Effector memory CD4-positive, alpha-beta T cell (primary cell): Measurements from ENCODE around the gene CCN5.

Experiments used
- DNase-seq, 3 donors: peaks; one replicate each; pipeline ENCODE4 v3.0.0-alpha.2; 2020
- H3K27ac ChIP-seq: 2 replicates; pipeline ENCODE4 v1.7.0; 2013; ENCODE audit warnings: mild to moderate bottlenecking, low read length, moderate library complexity; ENCODE audit not compliant: insufficient read depth, poor library complexity, severe bottlenecking
- H3K27me3 ChIP-seq: replicated peaks from 2 replicates; pipeline ENCODE4 v1.7.0; 2013; ENCODE audit warnings: mild to moderate bottlenecking, low read length; ENCODE audit not compliant: insufficient read depth, control insufficient read depth, poor library complexity, severe bottlenecking
- H3K36me3 ChIP-seq: 2 replicates; pipeline ENCODE4 v1.7.0; 2013; ENCODE audit warnings: mild to moderate bottlenecking, low read length, moderate library complexity; ENCODE audit not compliant: control insufficient read depth, insufficient read depth
- H3K4me1 ChIP-seq: 2 replicates; pipeline ENCODE4 v1.7.0; 2013; ENCODE audit warnings: low read length, mild to moderate bottlenecking; ENCODE audit not compliant: control insufficient read depth, insufficient read depth, poor library complexity, severe bottlenecking
- H3K4me3 ChIP-seq: 2 replicates; pipeline ENCODE4 v1.7.0; 2013; ENCODE audit warnings: low read length, low read depth, mild to moderate bottlenecking; ENCODE audit not compliant: insufficient read depth, poor library complexity, severe bottlenecking
- H3K9me3 ChIP-seq: 2 replicates; pipeline ENCODE4 v1.7.0; 2013; ENCODE audit warnings: mild to moderate bottlenecking, low read length, moderate library complexity; ENCODE audit not compliant: control insufficient read depth

Gene CCN5

GRCh38 chr20:44724423-44725091 lies 9.4 kb downstream of the CCN5 start:
- no peaks in the 10 kb centered on the region for H3K36me3 ChIP-seq
- no peaks in the 10 kb centered on the region for H3K27me3 ChIP-seq
- no peak overlapping the region for H3K27ac ChIP-seq
- no peak overlapping the region for H3K4me3 ChIP-seq
- H3K4me1 ChIP-seq: no peaks in the 10 kb centered on the region
- DNase-seq: no peak
- no peaks in the 10 kb centered on the region for H3K9me3 ChIP-seq

- H3K4me3 ChIP-seq: no peak overlapping the region
- H3K4me1 ChIP-seq: no peaks in the 10 kb centered on the region
- no peak for DNase-seq
- H3K9me3 ChIP-seq: no peaks in the 10 kb centered on the region
- no peaks in the 10 kb centered on the region for H3K36me3 ChIP-seq
- H3K27ac ChIP-seq: no peak overlapping the region
- no peaks in the 10 kb centered on the region for H3K27me3 ChIP-seq
Observed at GRCh38 chr20:44725837-44726236, 10.7 kb downstream of the CCN5 start.

GRCh38 chr20:44727039-44727438 lies 11.9 kb downstream of the CCN5 start:
- H3K4me3 ChIP-seq: no peak overlapping the region
- no peaks in the 10 kb centered on the region for H3K27me3 ChIP-seq
- no peak overlapping the region for H3K27ac ChIP-seq
- no peak for DNase-seq
- no peaks in the 10 kb centered on the region for H3K9me3 ChIP-seq
- H3K4me1 ChIP-seq: no peaks in the 10 kb centered on the region
- no peaks in the 10 kb centered on the region for H3K36me3 ChIP-seq

- Histone ChIP-seq H3K4me3 (no peak overlapping the region), H3K4me1 (no peaks in the 10 kb centered on the region), H3K27me3 (no peaks in the 10 kb centered on the region), H3K27ac (no peak overlapping the region), H3K36me3 (no peaks in the 10 kb centered on the region), H3K9me3 (no peaks in the 10 kb centered on the region)
- no peak for DNase-seq
Observed at GRCh38 chr20:44727651-44728050, 12.5 kb downstream of the CCN5 start.

- Histone ChIP-seq H3K27ac (no peak overlapping the region), H3K4me3 (no peak overlapping the region), H3K4me1 (no peaks in the 10 kb centered on the region), H3K36me3 (no peaks in the 10 kb centered on the region), H3K27me3 (no peaks in the 10 kb centered on the region), H3K9me3 (no peaks in the 10 kb centered on the region)
- DNase-seq: no peak
Observed at GRCh38 chr20:44728801-44729443, 13.8 kb downstream of the CCN5 start.

- no peaks in the 10 kb centered on the region for H3K9me3 ChIP-seq
- no peaks in the 10 kb centered on the region for H3K36me3 ChIP-seq
- no peaks in the 10 kb centered on the region for H3K27me3 ChIP-seq
- no peaks in the 10 kb centered on the region for H3K4me1 ChIP-seq
- DNase-seq: no peak
- no peak overlapping the region for H3K4me3 ChIP-seq
- no peak overlapping the region for H3K27ac ChIP-seq
Observed at GRCh38 chr20:44730441-44730840, 15.3 kb downstream of the CCN5 start.

GRCh38 chr20:44731657-44732056 lies 16.5 kb downstream of the CCN5 start:
- no peak for DNase-seq
- no peak overlapping the region for H3K4me3 ChIP-seq
- H3K27ac ChIP-seq: no peak overlapping the region
- no peaks in the 10 kb centered on the region for H3K36me3 ChIP-seq
- H3K27me3 ChIP-seq: no peaks in the 10 kb centered on the region
- H3K4me1 ChIP-seq: no peaks in the 10 kb centered on the region
- no peaks in the 10 kb centered on the region for H3K9me3 ChIP-seq

- no peaks in the 10 kb centered on the region for H3K27me3 ChIP-seq
- DNase-seq: no peak
- H3K36me3 ChIP-seq: no peaks in the 10 kb centered on the region
- H3K4me3 ChIP-seq: no peak overlapping the region
- no peaks in the 10 kb centered on the region for H3K9me3 ChIP-seq
- H3K27ac ChIP-seq: no peak overlapping the region
- no peaks in the 10 kb centered on the region for H3K4me1 ChIP-seq
Observed at GRCh38 chr20:44732327-44732726, 17.2 kb downstream of the CCN5 start.

GRCh38 chr20:44733341-44734069 lies 18.3 kb downstream of the CCN5 start:
- no peak overlapping the region for H3K27ac ChIP-seq
- no peaks in the 10 kb centered on the region for H3K27me3 ChIP-seq
- DNase-seq: peak; percentile 19 to 24 (median 20)

GRCh38 chr20:44734938-44735337 lies 19.8 kb downstream of the CCN5 start:
- Histone ChIP-seq H3K36me3 (no peaks in the 10 kb centered on the region), H3K27ac (no peak overlapping the region), H3K4me3 (no peak overlapping the region), H3K9me3 (no peaks in the 10 kb centered on the region), H3K27me3 (no peaks in the 10 kb centered on the region), H3K4me1 (no peaks in the 10 kb centered on the region)
- DNase-seq: no peak

More at GRCh38 chr20:44733341-44734069, 18.3 kb downstream of the CCN5 start:
- no peak overlapping the region for H3K4me3 ChIP-seq
- no peaks in the 10 kb centered on the region for H3K36me3 ChIP-seq
- H3K9me3 ChIP-seq: no peaks in the 10 kb centered on the region
- H3K4me1 ChIP-seq: no peaks in the 10 kb centered on the region
